Fibroblast of lung (primary cell): ENCODE data around the gene HOXC9. TPM values are rescaled to one million over a fixed set of nuclear protein-coding genes. Genes with fewer than 3 reads are reported as not detected.

ENCODE experiments used
- DNase-seq, 2 donors: peaks; one replicate each; pipeline versions ENCODE4 v3.0.0 to v3.0.0-alpha.2; 2010; ENCODE audit warnings: low read depth in 2 of 2
- H2AFZ ChIP-seq: 2 replicates; pipeline ENCODE4 v1.5.1; 2012; ENCODE audit warnings: low read length, control low read depth, inconsistent platforms
- H3K27ac ChIP-seq: 2 replicates; pipeline ENCODE4 v1.5.1; 2011; ENCODE audit warnings: low read length, control low read depth; ENCODE audit not compliant: insufficient read depth
- H3K27me3 ChIP-seq: 2 replicates; pipeline ENCODE4 v1.5.1; 2011; ENCODE audit warnings: mild to moderate bottlenecking, low read length; ENCODE audit not compliant: control insufficient read depth, insufficient read depth
- H3K36me3 ChIP-seq: 2 replicates; pipeline ENCODE4 v1.5.1; 2011; ENCODE audit warnings: low read length; ENCODE audit not compliant: control insufficient read depth, insufficient read depth
- H3K4me1 ChIP-seq: 2 replicates; pipeline ENCODE4 v1.5.1; 2011; ENCODE audit warnings: low read length; ENCODE audit not compliant: control insufficient read depth, insufficient read depth; ENCODE audit errors: extremely low read depth
- H3K4me2 ChIP-seq: 2 replicates; pipeline ENCODE4 v1.5.1; 2011; ENCODE audit warnings: low read length, control low read depth; ENCODE audit not compliant: insufficient read depth; ENCODE audit errors: extremely low read depth
- H3K4me3 ChIP-seq, 4 experiments: fragments of 200-600 bp in 1 of 4; sonication (generic) in 1 of 4; replicated peaks in 1 of 4; 2 replicates each; pipeline ENCODE4 v1.5.1; 2011 to 2016; ENCODE audit warnings: low read length in 4 of 4, low read depth in 3 of 4, mild to moderate bottlenecking in 3 of 4, control low read depth in 2 of 4, inconsistent platforms in 1 of 4, mixed read lengths in 1 of 4; ENCODE audit not compliant: insufficient read depth in 1 of 4; ENCODE audit errors: control extremely low read depth in 1 of 4
- H3K79me2 ChIP-seq: 2 replicates; pipeline ENCODE4 v1.5.1; 2012; ENCODE audit warnings: mild to moderate bottlenecking, low read length, inconsistent platforms; ENCODE audit not compliant: control insufficient read depth, insufficient read depth
- H3K9ac ChIP-seq: 2 replicates; pipeline ENCODE4 v1.5.1; 2011; ENCODE audit warnings: mild to moderate bottlenecking, low read length, control low read depth; ENCODE audit not compliant: insufficient read depth
- H3K9me3 ChIP-seq: 2 replicates; pipeline ENCODE4 v1.5.1; 2012; ENCODE audit warnings: low read depth, low read length; ENCODE audit not compliant: control insufficient read depth, insufficient read depth
- H4K20me1 ChIP-seq: 2 replicates; pipeline ENCODE4 v1.5.1; 2011; ENCODE audit warnings: low read length; ENCODE audit not compliant: control insufficient read depth, insufficient read depth; ENCODE audit errors: extremely low read depth
- CTCF ChIP-seq, 2 donors: IDR thresholded peaks in 1 of 2; conservative IDR thresholded peaks in 1 of 2; 1 replicate in 1 of 2; 2 replicates in 1 of 2; pipeline ENCODE4 v1.5.1; 2011 to 2012; ENCODE audit warnings: low read length in 2 of 2, control low read depth in 1 of 2, inconsistent platforms in 1 of 2, low read depth in 1 of 2, mild to moderate bottlenecking in 1 of 2
- EZH2 ChIP-seq: IDR thresholded peaks from 2 replicates; pipeline ENCODE4 v1.5.1; 2012; ENCODE audit warnings: low read length, control low read depth, mild to moderate bottlenecking; ENCODE audit errors: missing control alignments
- polyA plus RNA-seq, 2 donors: library from polyadenylated mRNA; depleted of rRNA in 1 of 2; stranded (reverse) in 1 of 2; unstranded in 1 of 2; fragments of >200 nt; gene quantifications; 2 replicates each; pipeline ENCODE4 v1.2.1, GENCODE V29; 2011 to 2012; ENCODE audit warnings: missing spikeins in 1 of 2
- total RNA-seq: library from RNA; depleted of rRNA; stranded (reverse); fragments of >200 nt; gene quantifications from 2 replicates; pipeline ENCODE4 v1.2.1, GENCODE V29; 2014

HOXC9 gene
- total and polyA plus RNA-seq, 2 donors (not counting 1 experiment from before 2014, with no cell fraction given), result 0.24 TPM; not detected in 1

GRCh38 chr12:54047964-54048303 lies 48.0 kb downstream of the HOXC9 start:
- Histone ChIP-seq H3K4me1 (no peaks in the 10 kb centered on the region), H4K20me1 (no peaks in the 10 kb centered on the region), H3K36me3 (no peaks in the 10 kb centered on the region), H3K4me2 (no peak overlapping the region), H3K9ac (no peak overlapping the region), H2AFZ (no peak overlapping the region), H3K4me3 (no peak overlapping the region), H3K27ac (no peak overlapping the region), H3K27me3 (peaks cover 24% of the 10 kb centered on the region), H3K79me2 (no peaks in the 10 kb centered on the region), H3K9me3 (no peaks in the 10 kb centered on the region)
- TF ChIP-seq CTCF (conservative IDR thresholded peaks at IDR 0.05 in 1 of 2, IDR thresholded peaks at IDR 0.05 in 1 of 2; ENCODE audit: low read depth in 1 of 2, low read length in 2 of 2) (no peak), EZH2 (no peak)
- DNase-seq, result no peak

- Histone ChIP-seq H3K36me3 (no peaks in the 10 kb centered on the region), H3K4me1 (no peaks in the 10 kb centered on the region), H4K20me1 (no peaks in the 10 kb centered on the region), H3K27me3 (peaks cover 24% of the 10 kb centered on the region), H2AFZ (no peak overlapping the region), H3K79me2 (no peaks in the 10 kb centered on the region), H3K4me3 (no peak overlapping the region), H3K9me3 (no peaks in the 10 kb centered on the region), H3K27ac (no peak overlapping the region), H3K4me2 (no peak overlapping the region), H3K9ac (no peak overlapping the region)
- no peak for DNase-seq
- TF ChIP-seq CTCF (conservative IDR thresholded peaks at IDR 0.05 in 1 of 2, IDR thresholded peaks at IDR 0.05 in 1 of 2; ENCODE audit: low read depth in 1 of 2, low read length in 2 of 2) (no peak), EZH2 (no peak)
These were observed 48.6 kb downstream of the HOXC9 start for GRCh38 chr12:54048406-54049093.

- Histone ChIP-seq H3K9me3 (no peaks in the 10 kb centered on the region), H2AFZ (no peak overlapping the region), H3K27ac (no peak overlapping the region), H3K36me3 (no peaks in the 10 kb centered on the region), H3K4me2 (no peak overlapping the region), H3K4me1 (no peaks in the 10 kb centered on the region), H3K9ac (no peak overlapping the region), H3K27me3 (peaks cover 24% of the 10 kb centered on the region), H4K20me1 (no peaks in the 10 kb centered on the region), H3K79me2 (no peaks in the 10 kb centered on the region), H3K4me3 (no peak overlapping the region)
- no peak for TF ChIP-seq CTCF (conservative IDR thresholded peaks at IDR 0.05 in 1 of 2, IDR thresholded peaks at IDR 0.05 in 1 of 2; ENCODE audit: low read depth in 1 of 2, low read length in 2 of 2)
- TF ChIP-seq EZH2, result no peak
- no peak for DNase-seq
These were observed 49.1 kb downstream of the HOXC9 start for GRCh38 chr12:54049108-54049507.
